GM12878 (cell line): ENCODE results near the gene CALHM1. TPM values are rescaled to one million over a fixed set of nuclear protein-coding genes. Genes with fewer than 3 reads are reported as not detected.

ENCODE experiments used
- ATAC-seq: fragments of 200-7000 bp; cut with Tn5 transposase; 3 replicates; pipeline ENCODE4 v1.9.1; 2020; ENCODE audit warnings: mild to moderate bottlenecking, moderate library complexity
- BruUV-seq: library from RNA; stranded (reverse); fragments of 400-500 nt; replicated peaks from 2 replicates; lab custom pipeline; 2021; lab: Mats Ljungman, UMichigan
- CTCF ChIA-PET: fragments of 300-600 bp; sonication (Branson Sonifier 250); formaldehyde crosslinking; extraction: SDS; loops from one replicate; lab custom pipeline; 2021; ENCODE audit warnings: inconsistent platforms; lab: Yijun Ruan, JAX
- POLR2A ChIA-PET: fragments of 350-600 bp; formaldehyde crosslinking; extraction: SDS; loops from one replicate; lab custom pipeline; 2021; ENCODE audit warnings: inconsistent platforms; lab: Charles Lee
- RAD21 ChIA-PET: fragments of 300-600 bp; sonication (Branson Sonifier 250); formaldehyde crosslinking; loops from one replicate; lab custom pipeline; 2023; ENCODE audit warnings: antibody characterized with exemption; ENCODE audit not compliant: unreplicated experiment; lab: Charles Lee
- SMC1A ChIA-PET: fragments of 300-600 bp; sonication (Branson Sonifier 250); formaldehyde crosslinking; loops from one replicate; lab custom pipeline; 2023; ENCODE audit not compliant: unreplicated experiment, uncharacterized antibody; lab: Charles Lee
- DNase-seq: peaks from one replicate; pipeline ENCODE4 v3.0.0-alpha.2; 2011; ENCODE audit warnings: low read depth, low spot score
- FAIRE-seq: peaks from 3 replicates; lab custom pipeline; 2011; peaks lifted over from hg19 to GRCh38; lab: Jason Lieb, UNC
- H2AFZ ChIP-seq: 2 replicates; pipeline ENCODE4 v1.6.0; 2011; ENCODE audit warnings: low read depth, low read length, control low read depth; ENCODE audit not compliant: control insufficient read depth
- H3K27ac ChIP-seq: 2 replicates; pipeline ENCODE4 v1.5.1; 2011; ENCODE audit warnings: control low read depth; ENCODE audit not compliant: control insufficient read depth, insufficient read depth
- H3K27me3 ChIP-seq, 2 experiments: replicated peaks in 1 of 2; 2 replicates each; pipeline versions ENCODE4 v1.6.0 to v1.6.1; 2011; ENCODE audit warnings: low read length in 1 of 2; ENCODE audit not compliant: control insufficient read depth in 2 of 2, insufficient read depth in 2 of 2
- H3K36me3 ChIP-seq, 2 experiments: 2 replicates each; pipeline ENCODE4 v1.5.1; 2011; ENCODE audit warnings: low read length in 1 of 2; ENCODE audit not compliant: control insufficient read depth in 2 of 2, insufficient read depth in 2 of 2
- H3K4me1 ChIP-seq: 2 replicates; pipeline ENCODE4 v1.6.1; 2011; ENCODE audit warnings: mild to moderate bottlenecking, low read length, moderate library complexity, mixed read lengths; ENCODE audit not compliant: control insufficient read depth, insufficient read depth
- H3K4me2 ChIP-seq: 2 replicates; pipeline ENCODE4 v1.6.0; 2011; ENCODE audit warnings: control low read depth; ENCODE audit not compliant: control insufficient read depth, insufficient read depth
- H3K4me3 ChIP-seq: fragments of 200-600 bp; sonication (generic); 2 replicates; pipeline ENCODE4 v1.5.1; 2016
- H3K79me2 ChIP-seq: 2 replicates; pipeline ENCODE4 v1.6.0; 2011; ENCODE audit warnings: low read length; ENCODE audit not compliant: control insufficient read depth, insufficient read depth
- H3K9ac ChIP-seq: 2 replicates; pipeline ENCODE4 v1.8.0; 2011; ENCODE audit warnings: low read length, control low read depth, mixed read lengths; ENCODE audit not compliant: control insufficient read depth, insufficient read depth
- H3K9me3 ChIP-seq: replicated peaks from 3 replicates; pipeline ENCODE4 v1.5.1; 2011; ENCODE audit warnings: mild to moderate bottlenecking, low read length; ENCODE audit not compliant: control insufficient read depth, insufficient read depth
- H4K20me1 ChIP-seq: 2 replicates; pipeline ENCODE4 v1.6.0; 2011; ENCODE audit not compliant: control insufficient read depth, insufficient read depth
- ASH2L ChIP-seq: fragments of 300-600, 200-600 bp; sonication (generic); IDR thresholded peaks from 2 replicates; pipeline ENCODE4 v1.6.1; 2017; ENCODE audit warnings: low read depth, mild to moderate bottlenecking, borderline replicate concordance
- BACH1 ChIP-seq: fragments of 450-650 bp; IDR thresholded peaks from 2 replicates; pipeline ENCODE4 v1.6.1; 2017; ENCODE audit warnings: mild to moderate bottlenecking, borderline replicate concordance
- BCL11A ChIP-seq: IDR thresholded peaks from 2 replicates; pipeline ENCODE4 v1.6.1; 2011; ENCODE audit warnings: low read depth, low read length
- CREM ChIP-seq: IDR thresholded peaks from 2 replicates; pipeline ENCODE4 v1.6.1; 2014; ENCODE audit warnings: antibody characterized with exemption, low read depth
- ESRRA ChIP-seq: IDR thresholded peaks from 2 replicates; pipeline ENCODE4 v1.6.1; 2012; ENCODE audit warnings: mild to moderate bottlenecking, low read length, improper control_type of control experiment
- MEF2B ChIP-seq: fragments of 450-650 bp; IDR thresholded peaks from 2 replicates; pipeline ENCODE4 v1.6.1; 2018; ENCODE audit warnings: mild to moderate bottlenecking, moderate library complexity; ENCODE audit not compliant: partially characterized antibody, poor library complexity, severe bottlenecking
- MXI1 ChIP-seq: fragments of 150-350 bp; IDR thresholded peaks from 2 replicates; pipeline ENCODE4 v1.6.1; 2011; ENCODE audit warnings: low read depth, mild to moderate bottlenecking, inconsistent platforms, low read length, improper control_type of control experiment
- SIX5 ChIP-seq: IDR thresholded peaks from 2 replicates; pipeline ENCODE4 v1.6.1; 2011; ENCODE audit warnings: mild to moderate bottlenecking, low read depth, low read length, moderate library complexity; ENCODE audit not compliant: severe bottlenecking
- SP1 ChIP-seq: IDR thresholded peaks from one replicate; pipeline ENCODE4 v1.6.1; 2011; ENCODE audit warnings: low read depth, low read length
- ZZZ3 ChIP-seq: IDR thresholded peaks from 2 replicates; pipeline ENCODE4 v1.6.1; 2011; ENCODE audit warnings: low read depth; ENCODE audit not compliant: control insufficient read depth, insufficient read length
- WGBS: methylation state at CpG from one replicate; pipeline ENCODE4 v1.1.6; 2016; ENCODE audit warnings: low lambda C conversion rate; ENCODE audit not compliant: insufficient replicate concordance, insufficient coverage; ENCODE audit errors: missing lambda C conversion rate; 5-methylcytosine and 5-hydroxymethylcytosine counted together
- in situ Hi-C: fragments of 300-500 bp; cut with MboI; formaldehyde crosslinking; loops from 9 replicates; pipeline ENCODE4 v1.14.3; 2018; ENCODE audit warnings: mixed read lengths
- intact Hi-C: fragments of 100-400 bp; cut with micrococcal nuclease; formaldehyde crosslinking; loops from one replicate; pipeline ENCODE4 v1.14.2; 2022; ENCODE audit not compliant: unreplicated experiment
- polyA plus RNA-seq, 11 experiments: library from polyadenylated mRNA; depleted of rRNA in 4 of 11; unstranded in 6 of 11; stranded (reverse) in 5 of 11; fragments of >200 nt; fragmentation: Nextera tagmentation in 4 of 11; fragmentation: Illumina TruSeq in 1 of 11; extraction: Ambion mirVana in 4 of 11; extraction: Trizol in 1 of 11; gene quantifications; 1 replicate in 1 of 11; 2 replicates in 10 of 11; pipeline versions ENCODE4 v1.2.1 to v1.2.3, GENCODE V29; 2011 to 2016; ENCODE audit warnings: inconsistent platforms in 2 of 11, missing spikeins in 2 of 11, low read depth in 1 of 11
- total RNA-seq, 4 experiments: library from RNA; depleted of rRNA in 3 of 4; stranded (reverse); fragments of >200 nt in 3 of 4; fragmentation: Illumina TruSeq in 1 of 4; extraction: Trizol in 1 of 4; gene quantifications; 2 replicates each; pipeline versions ENCODE4 v1.2.1 to v1.2.3, GENCODE V29; 2013 to 2021
- TF ChIP-seq, protein P1 (sequence below): fragments of 450-650 bp; formaldehyde crosslinking; IDR thresholded peaks from 2 replicates; pipeline ENCODE4 v1.4.0; 2022; ENCODE audit warnings: mild to moderate bottlenecking, moderate library complexity

The CALHM1 gene
- total and polyA plus RNA-seq, 10 of the 15 experiments (the other 5 are each of a cell fraction or from before 2014, with no cell fraction given) = 0.05 to 1.7 (median 0.17) TPM

DNA sequence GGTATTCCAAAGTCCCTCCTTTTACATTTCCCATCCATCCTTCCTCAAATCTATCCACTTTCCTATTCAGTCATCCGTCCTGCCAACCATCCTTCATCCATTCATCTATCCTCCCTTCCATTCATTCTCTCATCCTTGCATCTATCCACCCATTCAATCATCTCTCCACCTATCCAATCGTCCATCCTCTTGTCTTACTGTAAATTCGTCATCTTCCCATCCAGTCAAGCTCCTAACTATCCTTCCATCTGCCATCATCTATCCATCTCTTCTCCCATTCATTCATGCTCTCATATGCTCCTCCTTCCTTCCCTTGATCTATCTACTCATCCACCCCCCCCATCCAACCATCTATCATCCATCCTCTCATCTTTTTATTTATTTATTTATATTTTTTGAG is 15.4 kb upstream of the CALHM1 start:
- Histone ChIP-seq H3K27me3 (no peaks in the 10 kb centered on the region), H3K4me2 (no peak overlapping the region), H3K36me3 (no peaks in the 10 kb centered on the region), H3K4me1 (peaks cover 48% of the 10 kb centered on the region)
- intact Hi-C loops (loop anchor here (5.0 kb wide), 1 partner anchor 107 kb away; the partner anchor contains the start of gene TAF5), in situ Hi-C loops (no loop called here)
- POLR2A ChIA-PET = interaction anchor here (3.4 to 3.8 kb wide), 2 partner anchors 8 to 22 kb away, joined by 26 to 35 read pairs; partner anchors contain the start of gene CALHM2
- CTCF ChIA-PET = interaction anchor here (3.3 to 10.6 kb wide), 5 partner anchors 8 to 57 kb away, joined by 13 to 195 read pairs (median 52); partner anchors contain the start of gene CALHM2
- 78% methylated on average over 3 of the region's 3 CpGs for WGBS
- TF ChIP-seq CREM = no peak
- TF ChIP-seq SIX5 = no peak
- no peak for TF ChIP-seq MXI1
- TF ChIP-seq, all 136 proteins: peak for 0
- Histone ChIP-seq H4K20me1 (no peaks in the 10 kb centered on the region), H3K4me3 (no peak overlapping the region), H3K9me3 (no peaks in the 10 kb centered on the region), H3K9ac (no peak overlapping the region), H3K27ac (no peak overlapping the region), H2AFZ (no peak overlapping the region), H3K79me2 (no peaks in the 10 kb centered on the region)
- no TSS peak for BruUV-seq
- SMC1A ChIA-PET = interaction anchor here (1.3 to 9.8 kb wide), 5 partner anchors 12 to 57 kb away, joined by 3 to 124 read pairs (median 4); partner anchors contain the start of gene CALHM2
- DNase-seq (no peak), ATAC-seq (no peak), FAIRE-seq (no peak)
- RAD21 ChIA-PET = interaction anchor here (0.7 to 4.7 kb wide), 5 partner anchors 8 to 56 kb away, joined by 3 to 73 read pairs (median 18); partner anchors contain the start of genes CALHM1 and CALHM2

DNA sequence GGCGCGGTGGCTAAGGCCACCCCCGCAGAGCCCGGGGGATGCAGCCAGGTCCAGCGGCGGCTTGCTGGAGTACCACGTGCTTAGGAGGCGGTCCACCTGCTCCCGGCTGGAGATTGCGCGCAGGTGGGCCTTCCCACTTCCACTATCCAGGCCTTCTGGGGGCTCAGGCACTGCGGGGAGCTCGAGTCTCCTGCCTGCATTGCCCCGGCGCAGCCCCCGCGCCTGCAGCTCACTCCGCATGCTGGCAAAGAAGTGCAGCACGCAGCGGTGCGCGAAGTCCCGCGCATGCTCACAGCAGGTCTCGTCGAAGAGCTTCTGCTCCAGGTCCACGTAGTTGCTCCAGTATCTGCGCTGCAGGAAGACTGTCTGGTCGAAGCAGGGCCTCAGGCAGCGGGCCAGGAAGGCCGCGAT is 14.6 kb upstream of the CALHM1 start:
- WGBS = 98% methylated on average over 30 of the region's 32 CpGs
- TF ChIP-seq BCL11A (no peak), SP1 (no peak), MEF2B (no peak), BACH1 (no peak), ASH2L (no peak), ZZZ3 (no peak), ESRRA (no peak)
- TF ChIP-seq, protein P1, sequence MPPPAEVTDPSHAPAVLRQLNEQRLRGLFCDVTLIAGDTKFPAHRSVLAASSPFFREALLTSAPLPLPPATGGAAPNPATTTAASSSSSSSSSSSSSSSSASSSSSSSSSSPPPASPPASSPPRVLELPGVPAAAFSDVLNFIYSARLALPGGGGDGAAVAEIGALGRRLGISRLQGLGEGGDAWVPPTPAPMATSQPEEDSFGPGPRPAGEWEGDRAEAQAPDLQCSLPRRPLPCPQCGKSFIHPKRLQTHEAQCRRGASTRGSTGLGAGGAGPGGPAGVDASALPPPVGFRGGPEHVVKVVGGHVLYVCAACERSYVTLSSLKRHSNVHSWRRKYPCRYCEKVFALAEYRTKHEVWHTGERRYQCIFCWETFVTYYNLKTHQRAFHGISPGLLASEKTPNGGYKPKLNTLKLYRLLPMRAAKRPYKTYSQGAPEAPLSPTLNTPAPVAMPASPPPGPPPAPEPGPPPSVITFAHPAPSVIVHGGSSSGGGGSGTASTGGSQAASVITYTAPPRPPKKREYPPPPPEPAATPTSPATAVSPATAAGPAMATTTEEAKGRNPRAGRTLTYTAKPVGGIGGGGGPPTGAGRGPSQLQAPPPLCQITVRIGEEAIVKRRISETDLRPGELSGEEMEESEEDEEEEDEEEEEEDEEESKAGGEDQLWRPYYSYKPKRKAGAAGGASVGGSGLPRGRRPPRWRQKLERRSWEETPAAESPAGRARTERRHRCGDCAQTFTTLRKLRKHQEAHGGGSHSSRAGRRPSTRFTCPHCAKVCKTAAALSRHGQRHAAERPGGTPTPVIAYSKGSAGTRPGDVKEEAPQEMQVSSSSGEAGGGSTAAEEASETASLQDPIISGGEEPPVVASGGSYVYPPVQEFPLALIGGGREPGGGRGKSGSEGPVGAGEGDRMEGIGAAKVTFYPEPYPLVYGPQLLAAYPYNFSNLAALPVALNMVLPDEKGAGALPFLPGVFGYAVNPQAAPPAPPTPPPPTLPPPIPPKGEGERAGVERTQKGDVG (CRISPR knock-in tag) = no peak

More for the DNA sequence above, 14.6 kb upstream of the CALHM1 start:
- in situ Hi-C loops = no loop called here
- Histone ChIP-seq H3K9me3 (no peaks in the 10 kb centered on the region), H3K4me1 (peaks cover 56% of the 10 kb centered on the region), H3K4me3 (no peak overlapping the region), H3K4me2 (no peak overlapping the region; the same call in 1 of the 2 replicates), H3K79me2 (no peaks in the 10 kb centered on the region), H2AFZ (no peak overlapping the region), H3K36me3 (no peaks in the 10 kb centered on the region), H3K27me3 (no peaks in the 10 kb centered on the region), H3K9ac (no peak overlapping the region), H3K27ac (no peak overlapping the region; the same call in 1 of the 2 replicates), H4K20me1 (no peaks in the 10 kb centered on the region)
- POLR2A ChIA-PET = interaction anchor here (2.6 to 9.3 kb wide), 2 partner anchors 18 to 20 kb away, joined by 13 to 144 read pairs; partner anchors contain the start of gene CALHM2
- DNase-seq (no peak), FAIRE-seq (no peak), ATAC-seq (no peak)
- RAD21 ChIA-PET = interaction anchor here (1.1 kb wide), 1 partner anchor 16 kb away, joined by 3 read pairs; no protein-coding TSS in a partner anchor
- intact Hi-C loops = loop anchor here (5.0 kb wide), 1 partner anchor 106 kb away; the partner anchor contains the start of gene TAF5
- SMC1A ChIA-PET = interaction anchor here (1.1 to 9.8 kb wide), 6 partner anchors 8 to 58 kb away, joined by 3 to 124 read pairs (median 8); partner anchors contain the start of gene CALHM2
- CTCF ChIA-PET = interaction anchor here (0.5 to 10.6 kb wide), 3 partner anchors 21 to 353 kb away, joined by 4 to 195 read pairs (median 52); partner anchors contain the start of gene CALHM2
- BruUV-seq = no TSS peak
